HuH-7.5 (cell line): ENCODE measurements around the gene C5orf47.
A peak's percentile ranks its signal among the peaks of the same experiment; 100 is the strongest.

Experiments
- DNase-seq: peaks from one replicate; pipeline ENCODE4 v3.0.0; 2011; ENCODE audit warnings: low spot score

Gene C5orf47

DNA sequence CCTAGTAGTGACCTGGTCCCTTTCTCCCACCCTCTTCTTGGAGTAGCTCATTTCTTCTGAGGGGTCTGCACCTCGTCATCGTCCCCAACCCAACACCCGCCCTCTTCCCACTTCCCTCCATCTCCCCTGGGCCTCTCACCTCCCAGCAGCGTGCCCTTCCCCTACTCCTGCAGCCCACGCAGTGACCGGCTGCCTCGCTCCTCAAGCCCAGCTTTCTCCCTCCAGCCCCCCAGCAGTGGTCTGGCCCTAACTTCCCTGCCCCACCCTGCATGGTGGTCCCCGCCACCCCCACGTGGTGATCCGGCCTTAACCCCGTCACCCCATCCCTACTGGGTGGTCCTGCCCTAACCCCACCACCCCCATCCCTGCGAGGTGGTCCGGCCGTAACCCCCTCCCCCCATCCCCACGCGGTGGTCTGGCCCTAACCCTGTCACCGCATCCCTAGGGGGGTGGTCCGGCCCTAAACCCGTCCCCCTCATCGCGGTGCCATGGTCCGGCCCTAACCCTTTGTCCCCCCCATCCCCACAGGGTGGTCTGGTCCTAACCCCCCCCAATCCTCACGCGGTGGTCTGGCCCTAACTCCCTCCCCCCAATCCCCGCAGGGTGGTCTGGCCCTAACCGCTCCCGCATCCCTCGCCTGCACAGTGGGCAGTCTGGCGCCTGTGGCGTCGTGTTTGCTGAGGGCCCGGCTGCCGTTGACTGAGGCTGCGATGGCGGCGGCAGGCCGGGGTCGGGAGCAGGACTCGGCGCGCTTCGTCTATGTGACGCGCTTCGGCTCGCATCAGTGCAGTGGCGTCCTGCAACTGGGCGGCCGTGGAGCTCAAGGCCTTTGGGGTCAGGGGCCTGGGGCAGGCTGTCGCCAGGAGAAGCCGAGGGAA, at the start of gene C5orf47:
Gene C5orf47, plus strand, starts transcription at position 617 of the 878 bp plus-strand sequence. Its CDS starts 94 bp downstream, at position 711.
- DNase-seq = no peak

DNA sequence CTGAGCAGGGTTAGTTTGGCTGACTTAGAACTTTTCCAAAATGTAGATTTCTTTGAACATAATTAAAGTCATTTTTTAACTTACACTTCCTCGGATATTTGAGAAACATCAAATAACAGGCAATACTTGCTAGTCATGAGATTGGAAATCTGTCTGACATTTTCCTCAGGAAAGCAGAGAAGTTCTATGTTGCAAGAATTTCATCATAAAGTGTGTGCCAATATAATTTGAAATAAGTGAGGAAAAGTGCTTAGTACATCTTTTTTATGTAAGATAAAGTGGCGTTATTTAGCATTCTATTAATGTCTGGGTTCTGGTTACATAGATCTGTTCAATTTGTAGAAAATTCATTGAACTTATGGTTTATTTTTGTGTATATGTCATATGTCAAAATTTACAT, 48.7 kb upstream of the C5orf47 start:
- DNase-seq = no peak

GRCh38 chr5:173941102-173941501, 47.9 kb upstream of the C5orf47 start:
- no peak for DNase-seq

- DNase-seq = no peak
Observed at GRCh38 chr5:173941758-173942401, 47.1 kb upstream of the C5orf47 start.

DNA sequence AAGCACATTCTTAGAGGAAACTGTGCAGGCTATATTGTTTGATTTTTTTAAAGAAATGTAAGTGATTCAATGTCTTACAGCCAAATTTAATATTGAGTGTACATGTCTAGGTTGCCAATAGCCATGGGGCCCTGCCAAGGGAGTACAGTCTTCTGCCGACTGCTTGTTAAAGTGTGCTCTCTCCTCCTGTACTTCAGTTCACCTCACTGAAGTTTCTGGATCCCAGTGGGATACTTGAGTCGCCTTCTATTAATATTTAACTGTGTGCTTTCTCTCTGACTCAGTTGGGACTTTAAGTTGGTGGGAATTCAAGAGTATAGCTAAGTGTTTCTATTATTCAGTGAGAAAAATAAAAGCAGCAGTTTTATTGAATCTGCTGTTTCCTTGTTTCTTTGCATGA, 44.5 kb upstream of the C5orf47 start:
- DNase-seq = no peak

DNA sequence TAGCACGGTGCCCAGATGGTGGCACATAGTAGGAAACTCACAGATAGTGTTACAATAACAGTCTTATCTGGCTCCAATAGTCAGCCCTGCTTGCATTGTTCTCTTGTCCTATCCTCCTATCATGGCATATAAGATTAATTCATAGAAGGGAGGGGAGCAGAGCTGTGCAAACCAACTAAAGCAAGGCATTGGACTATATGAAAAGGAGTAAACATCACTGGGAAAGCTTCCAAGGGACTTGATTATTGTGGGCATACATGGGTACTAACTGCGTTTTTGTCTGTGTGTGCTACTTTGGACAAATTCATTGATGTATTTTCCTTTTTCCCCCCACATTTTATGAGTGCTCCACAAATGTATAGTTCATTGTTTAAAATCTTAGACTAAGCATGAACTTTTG, 43.8 kb upstream of the C5orf47 start:
- no peak for DNase-seq

- DNase-seq = no peak
Observed at GRCh38 chr5:173946323-173946722, 42.6 kb upstream of the C5orf47 start.

- DNase-seq = no peak
Observed at GRCh38 chr5:173950829-173951228, 38.1 kb upstream of the C5orf47 start.

- no peak for DNase-seq
Observed at GRCh38 chr5:173953528-173954090, 35.4 kb upstream of the C5orf47 start.

- no peak for DNase-seq
Observed at GRCh38 chr5:173954671-173955521, 34.1 kb upstream of the C5orf47 start.

GRCh38 chr5:173960986-173961385, 28.0 kb upstream of the C5orf47 start:
- no peak for DNase-seq

DNA sequence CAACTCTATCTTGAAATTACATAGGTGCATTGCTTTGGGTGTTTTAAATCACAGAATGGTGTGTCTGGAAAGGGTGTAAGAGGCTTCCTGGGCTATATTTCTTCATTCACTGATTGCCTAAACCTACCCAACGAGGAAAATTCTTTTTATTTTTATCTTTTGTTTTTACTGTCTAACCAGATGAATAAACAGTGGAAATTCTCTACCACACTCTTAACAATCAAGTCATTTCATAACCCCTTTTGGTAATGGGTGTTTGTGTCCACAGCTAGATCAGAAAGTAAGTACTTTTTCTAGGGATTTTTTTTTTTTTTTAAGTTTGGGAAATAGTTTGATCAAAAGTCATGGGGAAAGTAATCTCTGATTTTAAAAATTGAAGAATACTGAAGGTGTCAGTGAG, 27.6 kb upstream of the C5orf47 start:
- no peak for DNase-seq

- no peak for DNase-seq
Observed at GRCh38 chr5:173962436-173962972, 26.5 kb upstream of the C5orf47 start.

DNA sequence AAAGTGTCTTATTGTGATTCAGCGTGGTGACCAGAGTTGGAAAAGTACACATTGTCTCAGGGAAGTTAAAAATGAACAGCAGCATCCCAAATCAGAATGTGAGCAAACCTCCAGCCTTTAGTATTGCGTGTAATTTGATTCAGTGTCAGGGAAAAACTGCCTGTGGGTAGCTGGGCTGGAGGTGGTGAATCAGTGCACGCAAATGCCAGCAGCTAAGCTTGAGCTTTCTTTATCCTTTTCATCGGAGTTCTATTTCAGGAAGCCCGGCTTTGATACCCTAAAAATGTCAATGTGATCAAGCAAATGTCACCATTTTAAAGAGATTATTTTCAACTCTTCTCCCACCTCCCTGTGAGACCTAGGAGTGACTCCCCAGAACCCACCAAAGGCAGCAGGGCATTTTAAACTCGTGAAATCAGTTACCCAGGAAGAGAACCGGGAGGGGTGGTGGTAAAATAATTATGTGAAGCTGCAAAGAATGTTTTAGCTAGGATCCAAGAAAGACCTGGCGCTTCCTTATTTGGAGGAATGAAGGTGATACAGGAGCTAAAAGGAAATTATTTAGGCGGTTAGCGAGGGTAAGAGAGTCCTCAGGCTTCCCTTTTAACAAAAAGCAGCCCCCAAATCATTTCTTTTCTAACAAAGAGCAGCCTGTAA, 25.7 kb upstream of the C5orf47 start:
- DNase-seq = no peak

- DNase-seq = no peak
Observed at GRCh38 chr5:173963867-173964441, 25.0 kb upstream of the C5orf47 start.

DNA sequence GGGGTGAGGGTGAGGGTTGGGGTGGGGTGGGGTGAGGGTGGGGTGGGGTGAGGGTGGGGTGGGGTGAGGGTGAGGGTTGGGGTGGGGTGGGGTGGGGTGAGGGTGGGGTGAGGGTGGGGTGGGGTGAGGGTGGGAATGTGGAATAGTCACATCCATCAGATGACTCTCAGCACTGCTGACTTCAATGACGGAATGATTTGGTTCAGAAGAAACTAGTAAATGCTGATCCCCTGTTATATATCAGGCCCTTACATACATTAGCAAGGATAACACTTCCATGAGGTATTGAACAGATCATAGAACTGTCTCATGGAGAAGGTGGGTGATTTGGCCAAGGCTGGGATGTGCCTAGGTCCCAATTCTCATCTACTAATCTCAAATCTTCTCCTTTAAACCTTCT, 24.5 kb upstream of the C5orf47 start:
- DNase-seq = no peak

DNA sequence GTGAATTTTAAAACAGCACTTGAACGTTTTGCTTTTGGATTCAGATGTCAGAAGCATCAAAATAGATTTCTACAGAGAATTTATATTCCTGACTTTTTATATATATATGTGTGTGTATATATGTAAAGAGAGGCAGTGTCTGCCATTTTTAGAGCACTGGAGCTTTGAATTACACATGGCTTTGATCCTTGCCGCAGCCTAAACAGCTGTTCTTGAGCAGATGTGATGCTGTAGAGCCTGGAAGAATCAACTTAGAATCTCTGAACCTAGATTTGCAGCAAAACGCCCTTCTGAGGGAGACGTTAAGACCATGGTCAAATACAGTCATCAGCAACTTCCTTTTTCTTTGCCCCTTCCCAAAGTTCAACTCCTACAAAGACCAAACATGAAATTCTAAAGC, 21.7 kb upstream of the C5orf47 start:
- DNase-seq = no peak

DNA sequence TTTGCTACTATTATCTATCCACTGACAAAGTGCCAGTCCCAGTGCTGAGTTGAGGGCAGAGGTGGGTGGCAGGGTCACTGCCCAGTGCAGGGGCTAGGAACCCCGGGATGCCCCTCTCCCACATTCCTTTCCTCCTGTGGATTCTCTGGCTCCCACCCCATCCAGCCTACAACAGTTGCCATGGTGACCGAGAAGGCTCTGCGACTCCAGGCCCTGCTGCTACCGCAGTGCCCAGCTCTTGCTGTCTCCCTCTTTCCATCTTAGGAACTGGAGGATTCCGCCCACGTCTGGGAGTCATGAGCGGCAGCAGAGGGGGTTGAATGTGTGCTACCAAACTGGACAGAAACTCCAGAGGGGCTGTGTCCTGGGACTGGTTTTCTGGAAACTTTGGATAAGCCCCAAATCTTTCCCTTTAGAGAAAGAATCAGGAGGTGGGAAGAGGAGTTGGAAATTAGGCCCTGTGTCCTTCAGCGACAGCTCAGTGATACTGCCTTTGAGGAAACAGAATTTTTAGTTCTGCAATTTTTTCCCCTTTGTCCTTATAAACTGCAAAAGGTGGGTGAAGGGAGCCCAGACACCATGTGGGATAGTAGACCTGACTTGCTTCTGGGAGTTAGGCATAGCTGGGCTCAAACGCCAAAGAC, 20.7 kb upstream of the C5orf47 start:
- DNase-seq = no peak

DNA sequence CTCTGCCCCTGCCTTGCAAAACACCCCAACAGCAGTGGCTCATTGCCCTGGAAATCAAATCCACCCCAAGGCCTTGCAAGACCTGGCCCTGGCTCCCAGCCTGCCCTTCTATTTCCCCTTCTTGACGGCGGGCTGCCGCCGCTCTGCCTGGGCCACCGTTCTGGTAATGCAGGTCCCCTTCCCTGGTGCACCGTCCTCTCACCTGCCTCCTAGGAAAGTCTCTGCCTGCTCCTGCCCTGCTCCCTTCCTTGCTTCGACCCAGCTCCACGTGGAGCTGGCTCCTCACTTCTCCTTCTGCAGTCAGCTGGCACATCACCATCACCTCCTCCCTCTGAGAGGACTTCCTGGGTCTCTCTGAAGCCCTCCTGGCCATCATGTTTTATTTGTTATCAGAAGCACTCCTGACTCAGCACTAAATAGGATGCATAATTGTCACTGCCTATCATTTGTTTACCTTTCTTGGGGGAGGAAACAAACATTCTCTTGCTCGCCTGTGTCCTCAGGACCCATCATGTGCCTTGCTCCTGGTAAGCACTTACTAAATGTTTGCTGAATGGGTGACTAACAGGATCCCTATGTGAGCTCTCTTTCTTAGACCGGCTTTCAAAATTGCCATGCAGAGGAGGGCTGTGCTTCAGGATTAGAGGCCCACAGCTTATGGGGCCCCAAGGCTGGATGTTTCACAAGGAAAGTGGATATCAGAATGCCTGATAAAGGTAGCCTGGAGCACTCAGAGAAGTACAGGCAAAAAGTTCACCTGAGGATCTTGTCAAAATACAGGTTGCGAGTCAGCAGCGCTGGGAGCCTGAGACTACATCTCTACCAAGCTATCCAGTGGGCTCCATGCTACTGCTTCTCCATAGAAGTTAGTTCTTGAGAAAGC, 19.6 kb upstream of the C5orf47 start:
- DNase-seq = peak; percentile 71
